Cerebellar cortex (tissue), 1 donor: ENCODE results near the gene FAM117B.
"Not testable (repeated sequence)": the region's sequence is repeated elsewhere in the genome, so short reads cannot be mapped to it uniquely, and the experiment has no call there.

Source experiments
- DNase-seq: peaks from one replicate; pipeline ENCODE4 v3.0.0-alpha.2; 2015; ENCODE audit warnings: low spot score

The FAM117B gene

DNA sequence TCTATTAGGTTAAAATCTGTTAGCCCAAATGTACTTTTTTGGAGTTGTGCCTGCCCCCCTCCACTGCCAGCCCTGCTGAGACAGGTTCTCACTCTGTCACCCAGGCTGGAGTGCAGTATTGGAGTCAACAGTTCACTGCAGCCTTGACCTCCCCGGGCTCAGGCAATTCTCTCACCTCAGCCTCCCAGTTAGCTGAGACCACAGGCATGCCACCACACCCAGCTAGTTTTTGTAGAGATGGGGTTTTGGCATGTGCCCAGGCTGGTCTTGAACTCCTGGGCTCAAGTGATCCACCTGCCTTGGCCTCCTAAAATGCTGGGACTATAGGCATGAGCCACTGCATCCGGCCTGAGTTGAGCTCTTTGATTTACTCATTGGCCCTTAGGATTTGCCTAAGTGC lies 126.1 kb downstream of the FAM117B start:
- DNase-seq: no peak

DNA sequence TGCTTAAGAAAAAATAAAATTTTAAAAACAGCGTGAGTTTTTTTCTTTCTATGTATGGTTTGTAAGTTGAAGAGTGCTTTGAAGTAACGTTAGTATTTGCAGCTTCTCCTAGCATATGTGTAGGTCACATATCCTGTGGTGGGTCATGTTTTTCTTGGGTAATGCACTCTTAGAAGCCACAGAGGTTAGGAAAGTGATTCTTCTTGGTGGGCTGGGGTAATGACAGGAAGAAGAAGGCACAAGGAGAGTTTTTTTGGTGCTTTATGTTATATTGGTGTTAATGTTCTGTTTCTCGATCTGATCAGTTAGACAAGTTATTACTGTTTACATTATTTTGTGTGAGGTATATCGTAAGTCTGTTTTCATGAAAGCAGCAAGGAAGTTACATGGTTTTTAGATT lies 127.8 kb downstream of the FAM117B start:
- no peak for DNase-seq

DNA sequence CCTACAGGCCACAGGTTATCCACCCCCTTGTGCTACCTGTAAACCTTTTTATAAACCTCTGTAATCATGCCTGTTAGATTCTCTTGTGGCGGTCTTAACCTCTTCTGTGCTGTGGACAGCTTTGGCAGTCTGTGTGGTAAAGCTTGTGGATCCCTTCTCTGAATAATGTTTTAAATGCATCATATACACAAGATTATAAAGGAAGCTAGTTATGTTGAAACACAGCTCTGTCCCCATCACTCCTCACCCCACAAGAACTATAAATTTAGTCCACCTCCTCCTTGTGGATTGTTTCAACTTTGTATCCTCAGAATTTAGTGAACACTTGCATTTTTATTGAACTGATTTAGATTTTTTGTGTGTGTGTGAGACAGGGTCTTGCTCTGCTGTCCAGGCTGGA lies 129.1 kb downstream of the FAM117B start:
- DNase-seq: no peak

DNA sequence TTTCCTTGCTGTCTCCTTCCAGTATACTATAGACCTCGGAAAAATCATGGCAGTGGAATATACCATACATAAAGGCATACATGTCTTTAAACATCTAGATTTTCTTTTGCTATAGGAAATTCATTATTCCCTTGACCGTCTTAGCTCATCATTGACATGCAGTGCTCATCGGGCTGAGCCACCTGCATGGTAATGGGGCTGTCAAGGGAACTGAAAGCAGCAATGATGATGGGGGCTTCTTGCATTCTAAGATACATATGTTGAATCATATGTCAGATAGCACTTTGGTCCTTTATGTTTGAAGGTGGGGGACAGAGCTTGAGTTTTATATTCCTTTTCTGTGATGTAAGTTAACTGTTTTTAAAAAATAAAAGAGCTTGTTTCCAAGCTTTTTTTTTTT lies 130.2 kb downstream of the FAM117B start:
- no peak for DNase-seq

DNA sequence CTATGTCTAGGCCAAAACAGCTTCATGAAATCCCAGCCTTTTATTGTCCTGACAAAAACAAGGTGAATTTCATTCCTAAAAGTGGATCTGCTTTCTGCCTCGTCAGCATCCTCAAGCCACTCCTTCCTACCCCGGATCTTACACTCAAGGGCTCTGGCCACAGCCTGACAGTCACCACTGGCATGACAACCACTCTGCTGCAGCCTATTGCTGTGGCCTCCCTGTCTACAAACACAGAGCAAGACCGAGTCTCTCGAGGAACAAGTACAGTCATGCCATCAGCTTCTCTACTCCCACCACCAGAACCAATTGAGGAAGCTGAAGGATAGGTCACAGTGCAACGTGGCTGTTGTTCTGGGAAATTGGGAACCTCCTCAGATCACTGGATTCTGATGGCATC lies 130.7 kb downstream of the FAM117B start:
- DNase-seq: no peak

DNA sequence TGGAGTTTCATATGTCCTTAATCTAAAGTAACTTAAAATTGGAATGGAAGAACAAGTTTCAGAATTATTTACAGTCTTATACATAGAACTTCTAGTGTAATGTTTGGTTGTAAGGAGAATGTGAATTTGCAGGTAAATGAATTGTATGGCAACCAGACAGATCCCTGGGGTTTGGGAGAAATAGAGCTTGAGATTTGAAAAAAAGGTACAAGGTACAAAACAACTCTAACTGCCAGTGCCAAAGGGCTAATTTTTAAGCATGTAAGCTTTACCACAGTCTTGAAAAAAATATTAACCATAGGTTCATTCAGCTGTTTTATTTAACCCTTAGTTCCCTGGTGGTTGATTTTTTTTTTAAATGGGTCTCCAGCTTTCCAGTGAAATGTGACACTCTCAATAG lies 133.5 kb downstream of the FAM117B start:
- DNase-seq: no peak

DNA sequence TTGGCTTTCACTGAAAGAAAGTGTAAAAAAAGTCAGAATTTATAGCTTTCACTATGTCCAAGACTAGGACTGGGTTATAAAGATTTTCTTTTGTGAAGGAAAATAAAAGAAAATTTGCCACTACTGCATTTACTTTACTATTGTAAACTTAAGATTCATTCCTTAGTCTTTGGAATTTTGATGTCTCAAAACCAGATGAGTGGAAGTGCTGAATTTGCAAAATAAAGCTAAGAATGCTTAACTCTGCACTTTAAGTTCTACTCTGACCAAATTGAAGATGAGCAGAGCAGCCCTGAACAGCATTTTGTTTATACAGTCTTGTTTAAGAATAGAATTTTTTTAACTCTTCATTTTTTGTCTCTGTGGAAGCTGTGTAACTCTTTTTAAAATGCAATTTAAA lies 134.4 kb downstream of the FAM117B start:
- no peak for DNase-seq

DNA sequence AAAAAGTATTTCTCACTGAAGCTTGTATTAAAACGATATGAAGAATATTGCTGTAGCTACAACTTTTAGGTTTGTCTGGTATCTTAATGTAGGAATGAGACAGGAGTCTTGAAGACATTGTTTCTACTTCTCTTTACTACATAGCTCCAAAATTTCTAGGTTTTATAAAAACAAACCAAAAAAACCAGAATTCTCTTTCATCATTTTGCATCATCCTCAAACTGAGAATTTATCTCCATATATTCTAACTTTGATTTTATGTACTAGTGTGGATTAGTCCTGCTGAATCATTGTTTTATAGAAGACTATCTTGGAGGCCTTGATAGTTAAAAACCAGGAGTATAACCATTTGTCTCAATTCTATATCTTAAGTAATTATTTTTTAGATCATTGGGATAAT lies 136.6 kb downstream of the FAM117B start:
- no peak for DNase-seq

DNA sequence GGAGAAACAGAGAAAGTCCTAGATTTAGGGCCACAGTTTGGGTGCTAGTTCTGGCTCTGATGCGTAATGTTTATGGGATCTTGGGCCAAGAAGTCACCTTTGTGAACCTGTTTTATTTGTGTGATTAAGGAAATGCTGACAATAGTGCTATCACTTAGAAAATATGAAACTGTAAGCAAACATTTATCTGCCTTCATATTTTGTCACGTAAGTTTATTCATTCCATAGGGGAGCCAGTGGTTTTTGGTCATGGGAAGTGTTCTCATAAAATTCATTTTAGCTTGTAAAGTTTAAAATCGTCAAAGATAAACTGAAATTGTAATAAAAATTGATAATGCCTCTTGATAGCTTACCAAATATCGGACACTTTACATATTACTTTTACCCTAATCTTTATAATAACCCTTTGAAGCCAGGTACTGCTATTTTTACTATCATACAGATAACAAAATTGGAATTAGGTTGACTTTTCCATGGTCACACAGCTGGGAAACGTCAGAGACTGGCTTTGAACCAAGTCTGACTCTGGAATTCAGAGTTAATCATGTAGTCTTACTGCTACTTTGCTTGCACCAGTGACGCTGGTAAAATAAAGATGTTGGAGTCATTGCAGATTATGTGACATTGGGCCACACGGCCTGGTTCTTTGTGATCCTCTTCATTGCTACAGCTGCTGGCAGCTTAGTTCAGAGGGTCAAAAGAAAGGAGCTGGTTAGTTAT lies 137.1 kb downstream of the FAM117B start:
- no peak for DNase-seq

DNA sequence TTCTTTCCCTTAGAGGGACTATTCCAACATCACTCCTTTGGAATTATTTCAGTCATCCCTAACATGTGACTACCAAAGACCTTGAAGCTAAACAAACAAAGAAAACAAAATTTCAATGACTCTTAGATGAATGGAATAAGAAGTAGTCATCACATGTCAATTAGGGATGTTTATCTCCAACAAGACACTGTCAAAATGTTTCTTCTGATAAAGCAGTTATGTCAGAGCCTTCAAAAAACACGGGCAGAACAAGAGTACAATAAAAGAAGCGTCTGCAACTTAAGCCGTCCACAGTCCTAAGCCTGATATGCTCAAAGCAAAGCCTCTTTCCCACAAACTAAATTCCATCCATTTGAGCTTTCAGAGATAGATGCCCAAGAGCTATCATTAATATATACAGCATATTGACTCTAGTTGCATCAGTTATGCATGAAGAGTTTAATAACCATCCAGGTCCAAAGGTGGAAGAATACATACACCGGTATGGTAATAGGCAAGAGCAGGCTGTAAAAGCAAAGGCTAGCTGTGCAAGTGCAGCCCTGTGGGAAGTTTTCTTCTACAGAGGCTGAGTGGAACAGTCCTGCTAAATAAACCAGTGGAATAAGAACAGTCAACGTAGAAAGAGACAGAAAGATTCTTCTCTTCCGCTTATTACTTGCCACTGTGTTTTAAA lies 138.7 kb downstream of the FAM117B start:
- no peak for DNase-seq

DNA sequence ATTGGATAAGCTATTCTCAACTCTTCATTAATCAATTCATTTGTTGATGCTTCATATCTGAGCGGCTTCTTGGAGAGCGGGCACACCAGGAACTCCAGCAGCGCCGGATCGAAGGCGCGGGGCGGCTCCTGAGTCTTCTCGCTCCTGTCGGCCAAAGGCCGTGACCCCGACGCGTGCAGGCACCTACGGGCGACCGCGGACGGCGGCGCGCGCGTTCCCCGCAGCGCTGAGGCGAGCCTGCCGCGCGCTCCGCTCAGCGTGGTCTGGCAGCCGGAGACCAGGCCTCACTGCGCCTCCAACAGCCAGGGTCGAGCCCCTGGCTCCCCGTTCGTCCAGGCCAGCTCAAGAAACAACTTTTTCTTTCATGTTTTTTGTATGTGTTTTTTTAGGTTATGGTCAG lies 139.3 kb downstream of the FAM117B start:
- no peak for DNase-seq

DNA sequence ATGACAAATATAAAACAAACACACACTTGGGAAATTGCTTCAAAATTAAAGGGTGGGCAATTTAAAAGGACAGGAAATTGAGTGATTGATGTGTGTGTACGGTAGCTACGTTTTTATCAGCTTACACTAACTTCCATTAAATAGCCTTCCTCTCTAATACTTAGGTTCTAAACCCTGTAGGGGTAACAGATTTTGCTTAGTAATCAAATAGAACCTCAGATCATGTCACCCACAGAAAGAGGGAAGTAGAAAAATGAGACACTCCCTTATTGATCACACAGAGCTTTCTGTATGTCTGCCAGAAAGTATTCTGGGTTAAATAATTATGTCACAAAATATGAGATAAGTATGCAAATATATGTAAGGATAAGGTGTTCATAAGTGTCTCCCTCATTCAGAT lies 143.4 kb downstream of the FAM117B start:
- DNase-seq: no peak

DNA sequence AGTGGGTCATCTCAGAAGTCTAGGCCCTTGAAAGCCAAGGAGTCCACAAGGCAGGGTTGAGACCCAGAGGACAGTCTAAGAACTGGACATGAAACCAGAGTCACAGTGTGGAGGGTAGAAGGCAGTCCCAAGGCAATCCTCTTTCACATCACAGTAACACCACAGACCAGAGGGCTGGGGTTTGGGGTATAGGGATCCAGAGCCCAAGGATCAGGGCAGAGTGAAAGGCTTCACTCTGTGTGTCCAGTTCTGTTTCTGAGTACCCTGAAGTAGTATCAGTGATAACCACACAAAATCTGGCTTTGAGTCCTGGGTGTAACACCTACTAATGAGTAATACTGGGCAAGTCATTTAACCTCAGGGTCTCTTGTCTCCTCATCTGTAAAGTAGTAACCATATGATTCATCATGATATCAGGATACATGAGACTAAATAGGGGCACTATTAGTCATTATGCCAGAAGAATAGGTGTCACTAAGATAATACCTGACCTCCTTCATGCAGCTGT lies 145.8 kb downstream of the FAM117B start:
- no peak for DNase-seq

DNA sequence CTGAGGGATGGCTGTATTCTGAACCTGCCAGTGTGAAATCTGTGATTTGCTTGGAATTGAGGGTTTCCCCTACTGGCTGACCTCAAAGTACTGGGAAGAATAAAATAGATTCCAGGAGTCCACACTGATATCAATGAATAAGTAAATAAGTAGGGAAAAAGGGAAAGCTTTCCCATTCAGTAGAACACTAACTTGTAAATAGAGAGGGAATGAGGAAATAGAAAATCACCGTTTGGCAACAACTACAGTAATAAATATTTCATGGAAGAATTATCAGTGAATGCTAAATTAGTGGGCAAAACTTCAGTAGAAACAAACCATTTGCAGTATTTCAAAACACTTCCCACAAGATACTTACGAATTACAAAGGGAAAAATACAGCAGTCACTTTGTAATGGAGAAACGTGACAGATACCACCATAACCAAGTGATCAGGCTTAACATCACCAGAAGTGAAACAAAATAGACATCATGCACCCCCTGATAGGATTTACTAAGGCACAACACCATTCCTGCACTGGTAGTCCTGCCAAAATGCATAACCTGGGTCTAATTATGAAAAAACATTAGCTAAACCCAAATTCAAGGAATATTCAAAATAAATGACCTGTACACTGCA lies 148.3 kb downstream of the FAM117B start:
- no peak for DNase-seq

DNA sequence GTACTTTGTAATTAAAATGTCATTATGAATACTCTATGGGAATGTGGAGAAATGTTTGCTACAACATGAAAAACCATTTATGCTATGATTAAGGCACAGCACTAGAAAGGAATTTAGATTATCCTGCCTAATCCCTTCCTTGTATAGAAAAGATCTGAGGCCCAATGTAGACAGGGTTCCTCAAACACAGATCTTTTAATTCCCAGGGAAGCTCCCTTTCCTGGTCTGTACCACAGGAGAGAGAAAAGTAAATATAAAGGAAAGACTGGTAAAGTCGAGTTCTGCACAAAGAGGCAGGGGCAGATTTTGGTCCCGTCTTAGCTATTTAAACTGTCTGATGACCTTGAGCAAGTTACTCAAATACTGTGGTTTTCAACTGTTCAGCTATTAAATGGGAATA lies 152.1 kb downstream of the FAM117B start:
- no peak for DNase-seq

DNA sequence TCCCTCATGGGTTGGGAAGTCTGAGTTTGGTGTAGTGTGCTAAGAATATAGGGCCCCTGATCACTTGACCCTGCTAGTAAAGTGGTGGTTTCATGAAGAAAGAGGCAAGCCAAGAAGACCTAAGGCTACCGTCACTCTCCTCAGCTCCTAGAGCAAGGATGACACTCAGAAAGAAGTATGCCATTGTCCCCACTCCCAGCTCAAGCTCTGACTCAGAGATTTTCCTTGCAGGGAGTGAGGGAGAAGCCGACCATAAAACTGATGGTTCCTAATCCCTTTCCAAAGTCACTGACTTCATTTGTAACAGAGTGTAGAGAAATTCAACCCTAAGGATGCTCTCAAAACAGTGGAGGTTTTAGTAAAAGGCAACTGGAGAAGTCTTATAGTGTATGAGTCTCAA lies 155.9 kb downstream of the FAM117B start:
- no peak for DNase-seq

DNA sequence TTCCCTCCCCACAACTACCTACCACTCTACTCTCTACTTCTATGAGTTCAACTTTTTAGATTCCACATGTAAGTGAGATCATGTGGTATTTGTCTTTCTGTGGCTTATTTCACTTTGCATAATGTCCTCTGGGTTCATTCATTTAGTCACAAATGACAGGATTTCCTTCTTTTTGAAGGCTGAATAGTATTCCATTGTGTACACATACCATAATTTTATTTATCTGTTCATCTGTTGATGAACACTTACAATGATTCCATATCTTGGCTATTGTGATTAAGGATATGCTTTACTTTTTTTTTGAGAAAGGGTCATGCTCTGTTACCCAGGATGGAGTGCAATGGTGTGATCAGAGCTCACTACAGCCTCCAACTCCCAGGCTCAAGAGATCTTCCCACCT lies 163.2 kb downstream of the FAM117B start:
- no peak for DNase-seq

DNA sequence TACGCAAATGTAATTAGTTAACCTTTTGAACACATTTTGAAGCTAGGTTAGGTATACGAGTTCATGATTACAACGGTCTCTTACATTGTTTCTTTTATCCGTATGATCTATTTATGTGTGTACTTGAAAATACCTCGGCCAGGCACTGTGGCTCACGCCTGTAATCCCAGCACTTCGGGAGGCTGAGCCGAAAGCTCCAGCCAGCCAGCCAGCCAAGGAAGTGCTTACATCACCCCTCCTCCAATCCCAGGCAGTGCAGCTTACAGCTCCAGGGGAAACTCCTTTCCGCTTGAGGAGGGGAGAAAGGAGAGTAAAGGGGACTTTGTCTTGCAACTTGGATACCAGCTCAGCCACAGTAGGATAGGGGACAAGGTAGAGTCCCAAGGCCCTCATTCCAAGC lies 171.1 kb downstream of the FAM117B start:
- DNase-seq: not testable (repeated sequence)

DNA sequence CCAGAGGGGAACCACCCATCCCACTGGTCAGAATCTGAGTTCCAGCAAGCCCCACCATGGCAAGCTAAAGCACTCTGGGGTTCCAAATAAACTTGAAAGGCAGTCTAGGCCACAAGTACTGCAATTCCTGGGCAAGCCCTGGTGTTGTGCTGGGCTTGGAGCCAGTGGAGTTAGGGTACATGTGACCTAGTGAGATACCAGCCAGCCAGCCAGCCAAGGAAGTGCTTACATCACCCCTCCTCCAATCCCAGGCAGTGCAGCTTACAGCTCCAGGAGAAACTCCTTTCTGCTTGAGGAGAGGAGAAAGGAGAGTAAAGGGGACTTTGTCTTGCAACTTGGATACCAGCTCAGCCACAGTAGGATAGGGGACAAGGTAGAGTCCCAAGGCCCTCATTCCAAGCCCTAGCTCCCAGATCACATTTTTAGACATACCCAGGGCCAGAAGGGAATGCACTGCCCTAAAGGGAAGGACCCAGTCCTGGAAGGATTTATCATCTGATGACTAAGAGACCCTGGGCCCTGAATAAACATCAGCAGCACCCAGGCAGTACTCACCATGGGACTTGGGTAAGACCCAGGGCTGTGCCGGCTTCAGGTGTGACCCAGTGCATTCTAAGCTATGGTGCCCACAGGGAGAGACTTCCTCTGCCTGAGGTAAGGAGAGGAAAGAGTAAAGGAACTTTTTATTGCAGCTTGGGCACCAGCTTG lies 172.8 kb downstream of the FAM117B start:
- DNase-seq: peak; percentile 47

DNA sequence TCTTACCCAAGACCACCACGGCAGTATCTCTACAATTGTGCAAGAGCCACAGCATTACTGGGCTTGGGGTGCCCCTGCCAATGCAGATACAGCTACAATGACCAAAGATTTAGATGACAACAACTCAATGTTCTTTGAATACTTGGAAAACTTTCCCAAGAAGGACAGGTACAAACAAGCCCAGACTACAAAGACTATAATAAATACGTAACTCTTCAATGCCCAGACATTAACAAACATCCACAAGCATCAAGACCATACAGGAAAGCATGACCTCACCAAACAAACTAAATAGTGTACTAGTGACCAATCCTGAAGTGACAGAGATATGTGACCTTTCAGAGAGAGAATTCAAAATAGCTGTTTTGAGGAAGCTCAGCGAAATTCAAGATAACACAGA lies 174.0 kb downstream of the FAM117B start:
- no peak for DNase-seq

DNA sequence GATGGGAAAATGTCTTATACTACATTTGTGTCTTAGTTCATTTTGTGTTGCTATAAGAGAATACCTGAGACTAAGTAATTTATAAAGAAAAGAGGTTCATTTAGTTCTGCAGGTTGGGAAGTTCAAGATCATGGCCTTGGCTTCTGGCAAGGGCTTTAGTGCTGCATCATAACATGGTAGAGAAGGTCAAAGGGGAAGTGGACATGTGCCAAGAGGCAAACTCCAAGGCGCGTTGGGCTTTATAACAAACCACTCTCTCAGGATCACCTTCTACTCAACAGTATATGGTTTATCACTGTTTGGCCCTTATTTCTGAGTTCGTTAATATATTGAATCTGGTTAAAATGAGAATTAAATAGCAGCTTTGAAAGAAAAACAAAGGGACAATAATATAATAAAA lies 178.6 kb downstream of the FAM117B start:
- no peak for DNase-seq

DNA sequence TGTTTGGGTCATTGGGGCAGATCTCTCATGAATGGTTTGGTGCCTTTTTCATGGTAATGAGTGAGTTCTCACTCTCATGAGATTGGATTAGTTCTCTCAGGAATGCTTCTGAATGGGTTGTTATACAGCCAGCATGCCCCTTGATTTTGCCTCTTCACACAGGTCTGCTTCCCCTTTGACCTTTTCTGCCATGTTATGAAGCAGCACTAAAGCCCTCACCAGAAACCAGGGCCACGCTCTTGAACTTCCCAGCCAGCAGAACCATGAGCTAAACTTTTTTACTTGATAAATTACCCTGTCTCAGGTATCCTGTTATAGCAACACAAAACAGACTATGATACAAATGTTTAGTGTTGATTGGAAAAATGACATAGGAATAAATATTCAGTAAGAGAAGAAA lies 179.5 kb downstream of the FAM117B start:
- DNase-seq: no peak
